GM23338 (cell line): ENCODE data around the gene SH3BP5.

Source experiments
- CREB1 ChIP-seq: fragments of 250-450 bp; sonication (Bioruptor Pico); IDR thresholded peaks from 2 replicates; pipeline ENCODE4 v1.5.0; 2020; ENCODE audit warnings: low read depth, mild to moderate bottlenecking, moderate library complexity
- CTCF ChIP-seq, 2 experiments: fragments of 200-600 bp in 1 of 2; sonication (generic) in 1 of 2; conservative IDR thresholded peaks; 2 replicates each; pipeline versions ENCODE4 v1.5.1 to v1.6.1; 2016 to 2017; ENCODE audit warnings: antibody characterized with exemption in 2 of 2, low read depth in 2 of 2, mild to moderate bottlenecking in 2 of 2, moderate library complexity in 1 of 2
- EZH2 ChIP-seq: fragments of 200-600 bp; sonication (generic); IDR thresholded peaks from one replicate; pipeline ENCODE4 v1.8.0; 2017; ENCODE audit warnings: antibody characterized with exemption, mild to moderate bottlenecking, low read depth; ENCODE audit not compliant: unreplicated experiment
- EZH2phosphoT487 ChIP-seq: fragments of 200-600 bp; sonication (generic); IDR thresholded peaks from one replicate; pipeline ENCODE4 v1.8.1; 2018; ENCODE audit warnings: antibody characterized with exemption; ENCODE audit not compliant: unreplicated experiment
- NANOG ChIP-seq: IDR thresholded peaks from 2 replicates; pipeline ENCODE4 v1.6.1; 2016; ENCODE audit warnings: antibody characterized with exemption, borderline replicate concordance
- POLR2AphosphoS5 ChIP-seq: IDR thresholded peaks from 2 replicates; pipeline ENCODE4 v1.6.1; 2016; ENCODE audit warnings: antibody characterized with exemption, low read depth
- REST ChIP-seq: IDR thresholded peaks from one replicate; pipeline ENCODE4 v1.6.1; 2018; ENCODE audit warnings: antibody characterized with exemption; ENCODE audit not compliant: unreplicated experiment
- ZNF331 ChIP-seq: fragments of 250-450 bp; sonication (Bioruptor Pico); IDR thresholded peaks from 2 replicates; pipeline ENCODE4 v1.5.0; 2020; ENCODE audit warnings: low read depth, mild to moderate bottlenecking, moderate library complexity

- TF ChIP-seq CTCF (conservative IDR thresholded peaks at IDR 0.05; ENCODE audit: low read depth in 2 of 2) = no peak
- TF ChIP-seq POLR2AphosphoS5 = no peak
- TF ChIP-seq REST = no peak
- no peak for TF ChIP-seq EZH2
- no peak for TF ChIP-seq ZNF331 (CRISPR knock-in tag)
- TF ChIP-seq EZH2phosphoT487 = no peak
- no peak for TF ChIP-seq NANOG
- TF ChIP-seq CREB1 (CRISPR knock-in tag) = no peak
Observed at GRCh38 chr3:15319136-15319535, 13.2 kb downstream of the SH3BP5 start.
